ENCODE data around the gene FOSL1. TPM values are rescaled to one million over a fixed set of nuclear protein-coding genes. Genes with fewer than 3 reads are reported as not detected.

Gene FOSL1
- total RNA-seq, 1 experiment from 2014 or later, result 33.7 TPM

- H3K23ac ChIP-seq (ENCODE audit: insufficient read length, low read depth, low read length), result no peak overlapping the region
- no peaks in the 10 kb centered on the region for H3K9me3 ChIP-seq (ENCODE audit: control insufficient read depth, low read depth, low read length)
- H3K18ac ChIP-seq (ENCODE audit: insufficient read length, low read depth, low read length), result no peak overlapping the region
- H3K27ac ChIP-seq (ENCODE audit: insufficient read length, low read depth, low read length), result no peak overlapping the region
- peak overlapping the region in 1 of 2 experiments; percentile 20; a peak in 1 of 5 replicates for H3K4me3 Mint-ChIP-seq
- no peaks in the 10 kb centered on the region for H3K79me1 ChIP-seq (ENCODE audit: insufficient read depth, low read depth, low read length, poor library complexity, severe bottlenecking)
- DNase-seq, result peak; percentile 61
- H2BK20ac ChIP-seq (ENCODE audit: low read depth, low read length, poor library complexity, severe bottlenecking), result no peak overlapping the region
- no peaks in the 10 kb centered on the region for H3K36me3 Mint-ChIP-seq (ENCODE audit: insufficient read depth in 1 of 3, low read depth in 3 of 3)
- H3K14ac ChIP-seq (ENCODE audit: insufficient read depth, low read length), result no peak overlapping the region
- H4K91ac ChIP-seq (ENCODE audit: insufficient read length, low read depth, low read length), result no peak overlapping the region
- H2BK12ac ChIP-seq (ENCODE audit: insufficient read length, low read depth, low read length), result no peak overlapping the region
- H3K56ac ChIP-seq (ENCODE audit: insufficient read length, low read depth, low read length), result no peak overlapping the region
- H3K4me2 ChIP-seq (ENCODE audit: insufficient read depth, insufficient read length, low read length), result no peak overlapping the region
- H3K4ac ChIP-seq (ENCODE audit: low read depth, low read length), result no peak overlapping the region
- no peaks in the 10 kb centered on the region for H3K9me3 Mint-ChIP-seq
- no peak overlapping the region for H2AK5ac ChIP-seq (ENCODE audit: insufficient read length, low read length)
- WGBS (ENCODE audit: extremely low coverage, insufficient read length, low lambda C conversion rate), result no CpG with 5 or more reads among the region's 9 CpGs
- no peaks in the 10 kb centered on the region for H3K23me2 ChIP-seq (ENCODE audit: insufficient read length, low read depth, low read length, poor library complexity, severe bottlenecking)
- H3K27ac Mint-ChIP-seq, result 0 out of 7 replicates have a peak overlapping the region, but pooled peaks of 1 of the 3 experiments have one; percentile 24
- H3K79me2 ChIP-seq (ENCODE audit: insufficient read depth, low read length), result no peaks in the 10 kb centered on the region
- no peak overlapping the region for H2BK120ac ChIP-seq (ENCODE audit: low read depth, low read length, poor library complexity, severe bottlenecking)
- peaks cover under 1% of the 10 kb centered on the region; the same call in 1 of the 2 replicates for H3K27me3 Mint-ChIP-seq (ENCODE audit: low read depth)
- H3K4me1 Mint-ChIP-seq, result peaks cover 14 to 35% of the 10 kb centered on the region in 2 experiments
- H2BK5ac ChIP-seq (ENCODE audit: insufficient read length, low read length), result no peak overlapping the region
- no peaks in the 10 kb centered on the region for H3K4me1 ChIP-seq (ENCODE audit: insufficient read depth, low read length)
- no peak overlapping the region for H2AFZ ChIP-seq (ENCODE audit: low read length)
- no peak overlapping the region for H4K8ac ChIP-seq (replicated peaks; ENCODE audit: insufficient read length, low read depth, low read length)
- no peaks in the 10 kb centered on the region for H4K20me1 ChIP-seq (ENCODE audit: control insufficient read depth, insufficient read depth, insufficient read length)
- no peak overlapping the region for H2BK15ac ChIP-seq (ENCODE audit: low read depth, low read length)
- no peaks in the 10 kb centered on the region for H3K27me3 ChIP-seq (ENCODE audit: insufficient read depth, low read length)
- H3K9ac ChIP-seq (ENCODE audit: extremely low read depth, insufficient read length, low read length), result no peak overlapping the region
- TF ChIP-seq CTCF (conservative IDR thresholded peaks at IDR 0.05), result peak; percentile 52
- H4K5ac ChIP-seq (ENCODE audit: insufficient read length, low read depth, low read length), result no peak overlapping the region
- H3T11ph ChIP-seq (ENCODE audit: low read length), result no peak overlapping the region
Observed at GRCh38 chr11:65932558-65932919, 32.4 kb upstream of the FOSL1 start.

Data from H9 (cell line).